HG03064 (cell line): Measurements from ENCODE around the gene TBC1D22A.

Experiments
- ATAC-seq: cut with Tn5 transposase; IDR thresholded peaks from one replicate; pipeline ENCODE4 v1.9.1; 2021; ENCODE audit warnings: low read depth; ENCODE audit not compliant: unreplicated experiment

Gene TBC1D22A

DNA sequence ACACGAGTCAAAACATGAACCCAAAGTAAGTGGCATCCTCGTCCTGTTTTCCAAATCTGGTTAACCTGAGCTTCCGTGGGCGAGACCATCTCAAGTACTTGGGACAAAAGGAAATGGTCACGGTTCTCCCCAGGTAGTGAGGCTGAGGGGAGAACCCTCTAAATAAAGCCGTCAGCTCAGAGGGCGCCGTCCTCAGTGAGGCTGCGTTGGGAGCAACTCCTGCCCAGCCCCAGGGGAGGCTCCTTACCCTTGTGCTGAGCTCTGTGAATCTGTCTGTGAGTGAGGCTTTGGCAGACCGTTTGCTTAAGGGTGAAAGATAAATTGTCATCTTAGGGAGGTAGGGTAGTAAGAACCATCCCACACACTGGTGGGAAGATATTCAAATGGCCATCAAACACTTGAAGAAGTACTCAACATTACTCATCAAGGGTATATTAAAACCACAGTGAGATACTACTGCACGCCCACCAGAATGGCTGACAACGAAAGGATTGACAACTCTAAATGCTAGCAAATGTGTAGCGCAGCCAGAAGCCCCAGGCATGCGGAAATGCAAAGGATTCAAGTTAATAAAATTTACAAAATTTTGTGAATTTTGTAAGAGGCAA, 321.0 kb downstream of the TBC1D22A start:
- ATAC-seq: no peak

DNA sequence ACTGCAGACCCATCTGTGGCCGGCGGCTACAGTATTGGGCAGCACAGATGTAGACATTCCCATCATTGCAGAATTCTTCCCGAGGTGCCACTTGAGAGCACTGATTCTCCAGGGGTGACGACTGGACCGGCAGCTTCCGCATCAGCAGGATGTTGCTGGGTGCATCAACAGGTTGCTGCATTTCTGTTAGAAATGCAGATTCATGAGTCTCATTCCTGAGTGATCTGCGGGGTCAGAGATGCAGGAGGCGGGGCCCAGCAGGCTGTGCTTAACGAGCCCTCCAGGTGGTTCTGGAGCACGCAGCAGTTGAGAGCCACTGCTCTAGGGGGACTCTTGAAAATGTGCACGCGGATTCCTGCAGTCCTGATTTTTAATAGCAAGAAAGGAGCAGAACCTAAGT, 321.8 kb downstream of the TBC1D22A start:
- ATAC-seq: no peak

DNA sequence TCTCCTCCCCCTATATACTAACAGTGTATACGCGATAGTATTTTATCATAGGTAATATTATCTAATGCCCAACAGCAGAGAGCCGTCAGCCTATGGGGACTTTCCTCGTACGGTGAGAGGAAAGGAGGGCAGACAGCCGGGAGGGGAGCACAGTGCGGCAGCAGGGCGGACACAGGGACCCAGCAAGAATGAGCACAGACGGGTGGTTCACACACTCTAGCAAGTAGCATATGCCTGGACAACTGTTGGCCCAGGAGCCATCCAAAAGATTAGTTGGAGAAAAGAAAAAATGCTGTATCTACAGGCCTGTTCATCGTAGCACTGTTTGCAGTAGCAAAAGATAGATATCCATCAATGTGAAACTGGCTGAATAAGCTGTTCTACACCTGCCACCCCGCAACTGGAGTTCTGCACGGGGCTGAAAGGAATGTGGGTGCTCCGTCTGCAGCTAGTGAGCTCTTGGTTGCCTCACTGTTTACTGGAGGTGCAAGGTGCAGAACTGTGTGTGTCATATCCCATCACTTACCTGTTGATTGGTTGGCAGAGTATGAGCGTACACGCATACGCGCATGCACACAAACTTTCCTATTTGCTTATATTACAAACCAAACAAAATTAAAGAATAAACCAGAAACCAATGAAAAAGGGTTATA, 324.3 kb downstream of the TBC1D22A start:
- ATAC-seq: no peak

DNA sequence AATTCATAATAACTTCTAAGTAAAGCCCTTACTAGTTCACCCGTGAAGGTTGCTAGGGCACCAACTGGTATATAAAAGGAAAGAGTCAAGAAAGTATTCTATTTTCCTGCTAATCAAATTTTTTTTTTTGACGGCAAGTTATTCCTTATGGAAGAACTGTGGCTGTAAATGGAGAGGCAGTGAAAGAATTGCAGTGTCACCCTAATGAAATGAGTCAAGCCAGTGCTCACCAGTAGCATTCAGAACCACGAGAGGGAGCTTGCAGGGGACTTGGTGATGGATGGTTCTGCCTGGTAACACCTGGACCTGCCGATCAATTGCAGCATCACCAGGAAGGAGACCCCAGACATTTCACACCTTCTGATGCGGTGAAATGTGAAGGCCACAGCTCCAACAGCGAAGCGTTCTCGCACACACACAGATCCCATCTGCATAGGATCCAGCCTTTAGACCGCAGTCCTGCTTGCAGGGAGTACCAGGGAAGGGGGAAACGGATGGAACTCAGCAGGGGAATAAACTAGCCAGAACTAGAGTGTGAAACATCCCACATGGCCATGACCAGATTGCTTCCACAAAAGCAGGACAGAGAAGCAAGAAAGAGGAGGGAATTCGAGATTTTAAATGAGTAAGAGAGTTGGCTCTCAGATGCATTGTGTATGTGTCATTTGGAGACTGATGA, 326.2 kb downstream of the TBC1D22A start:
- no peak for ATAC-seq

DNA sequence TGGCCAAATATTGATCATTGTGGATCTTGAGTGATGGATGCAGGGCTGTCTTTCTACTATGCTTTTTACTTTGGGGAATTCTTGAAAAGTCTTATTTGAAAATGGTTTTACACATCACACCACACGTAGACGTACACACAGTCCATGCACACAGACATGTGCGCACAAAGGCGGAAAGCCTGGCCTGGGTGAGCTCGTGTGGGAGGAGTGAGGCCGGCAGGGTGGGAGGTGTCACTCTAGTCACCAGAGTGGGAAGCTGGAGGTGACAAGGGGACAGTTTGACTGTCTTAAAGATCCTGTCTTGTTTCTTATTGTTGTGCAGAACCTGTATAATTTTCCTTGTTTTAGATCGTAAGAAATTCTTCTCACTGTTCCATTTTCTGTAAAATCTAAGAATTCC, 326.9 kb downstream of the TBC1D22A start:
- no peak for ATAC-seq

DNA sequence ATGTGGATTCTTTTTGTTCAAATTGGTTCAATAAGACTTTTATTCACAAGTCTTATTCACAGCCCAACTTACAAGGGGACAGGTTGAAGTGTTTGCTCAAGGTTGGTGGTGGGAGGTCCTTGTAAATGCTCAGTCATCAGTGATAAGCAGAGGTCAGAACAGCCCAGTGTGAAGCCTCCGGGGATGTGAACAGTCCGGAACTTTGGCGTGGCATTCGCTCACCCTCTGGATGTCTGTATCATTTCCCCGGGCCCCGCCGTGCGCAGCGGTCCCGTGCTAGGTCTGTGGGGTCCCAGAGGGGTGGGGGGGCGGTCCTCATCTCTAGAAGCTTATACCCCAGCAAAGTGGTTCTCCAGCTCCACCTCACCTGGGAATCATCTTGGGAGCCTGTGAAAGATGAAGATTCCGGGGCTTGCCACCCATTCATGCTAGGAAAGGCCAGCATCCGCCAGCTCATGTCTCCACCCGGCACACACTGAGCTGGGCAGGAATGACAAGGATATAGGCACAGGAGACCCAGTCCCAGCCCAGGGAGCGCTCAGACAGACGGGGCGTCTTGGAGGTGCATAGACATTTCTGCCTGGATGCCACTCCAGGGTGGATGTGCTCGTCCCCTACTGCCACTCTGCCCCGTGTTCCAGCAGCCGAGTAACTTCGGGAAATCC, 327.5 kb downstream of the TBC1D22A start:
- no peak for ATAC-seq

DNA sequence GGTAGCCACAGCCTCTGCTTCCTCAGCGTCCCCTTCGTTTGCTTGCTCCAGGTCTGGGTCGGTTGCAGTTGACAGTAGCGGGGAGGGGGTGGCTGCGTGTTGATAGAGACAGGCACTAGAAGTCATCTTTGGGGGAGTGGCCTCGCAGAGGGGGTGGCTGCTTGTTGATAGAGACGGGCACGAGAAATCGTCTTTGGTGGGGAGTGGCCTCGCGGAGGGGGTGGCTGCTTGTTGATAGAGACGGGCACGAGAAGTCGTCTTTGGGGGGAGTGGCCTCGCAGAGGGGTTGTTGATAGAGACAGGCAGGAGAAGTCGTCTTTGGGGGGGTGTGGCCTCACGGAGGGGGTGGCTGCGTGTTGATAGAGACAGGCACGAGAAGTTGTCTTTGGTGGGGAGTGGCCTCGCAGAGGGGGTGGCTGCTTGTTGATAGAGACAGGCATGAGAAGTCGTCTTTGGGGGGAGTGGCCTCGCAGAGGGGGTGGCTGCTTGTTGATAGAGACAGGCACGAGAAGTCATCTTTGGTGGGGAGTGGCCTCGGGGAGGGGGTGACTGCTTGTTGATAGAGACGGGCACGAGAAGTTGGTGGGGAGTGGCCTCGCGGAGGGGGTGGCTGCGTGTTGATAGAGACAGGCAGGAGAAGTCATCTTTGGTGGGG, 328.3 kb downstream of the TBC1D22A start:
- no peak for ATAC-seq

DNA sequence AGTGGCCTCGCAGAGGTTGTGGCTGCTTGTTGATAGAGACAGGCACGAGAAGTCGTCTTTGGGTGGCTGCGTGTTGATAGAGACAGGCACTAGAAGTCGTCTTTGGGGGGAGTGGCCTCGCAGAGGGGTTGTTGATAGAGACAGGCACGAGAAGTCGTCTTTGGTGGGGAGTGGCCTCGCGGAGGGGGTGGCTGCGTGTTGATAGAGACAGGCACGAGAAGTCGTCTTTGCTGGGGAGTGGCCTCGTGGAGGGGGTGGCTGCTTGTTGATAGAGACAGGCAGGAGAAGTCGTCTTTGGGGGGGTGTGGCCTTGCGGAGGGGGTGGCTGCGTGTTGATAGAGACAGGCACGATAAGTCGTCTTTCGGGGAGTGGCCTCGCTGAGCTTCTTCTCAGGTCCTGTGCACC, 328.8 kb downstream of the TBC1D22A start:
- no peak for ATAC-seq

DNA sequence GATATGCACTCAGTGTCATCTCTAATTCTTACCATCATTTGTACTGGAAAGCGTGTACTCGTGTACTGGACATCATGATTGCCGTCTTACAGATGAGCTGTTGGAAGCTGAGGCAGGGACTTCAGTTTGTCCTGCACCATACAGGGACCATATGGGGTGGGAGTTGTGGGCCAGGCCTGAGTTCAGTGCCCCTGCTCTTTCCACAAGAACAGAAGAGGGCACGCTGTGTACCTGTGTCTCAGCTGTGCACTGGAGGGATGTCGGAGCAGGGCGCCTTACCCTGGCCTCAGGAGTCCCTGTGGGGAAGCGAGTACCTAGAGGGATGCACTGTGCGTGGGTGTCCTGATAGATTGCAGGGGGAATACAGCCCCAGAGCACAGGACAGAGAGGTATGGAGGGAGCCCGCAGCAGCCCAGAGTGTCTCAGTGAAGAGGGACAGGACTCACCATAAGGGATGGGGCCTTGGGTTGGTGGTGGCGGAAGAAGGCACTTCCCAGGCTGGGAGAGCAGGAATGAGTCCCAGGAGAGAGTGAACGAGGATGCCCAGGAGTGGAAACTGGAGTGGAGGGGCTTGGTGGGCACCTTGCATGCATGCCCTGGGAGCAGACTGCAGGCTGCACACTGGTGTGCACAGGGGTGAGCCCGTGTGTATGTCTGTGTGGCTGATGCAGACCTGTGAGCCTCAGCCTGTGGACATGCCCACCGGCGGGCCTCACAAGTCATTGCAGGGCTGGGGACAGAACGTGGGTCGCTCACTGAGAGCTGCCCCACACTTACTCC, 329.7 kb downstream of the TBC1D22A start:
- no peak for ATAC-seq

DNA sequence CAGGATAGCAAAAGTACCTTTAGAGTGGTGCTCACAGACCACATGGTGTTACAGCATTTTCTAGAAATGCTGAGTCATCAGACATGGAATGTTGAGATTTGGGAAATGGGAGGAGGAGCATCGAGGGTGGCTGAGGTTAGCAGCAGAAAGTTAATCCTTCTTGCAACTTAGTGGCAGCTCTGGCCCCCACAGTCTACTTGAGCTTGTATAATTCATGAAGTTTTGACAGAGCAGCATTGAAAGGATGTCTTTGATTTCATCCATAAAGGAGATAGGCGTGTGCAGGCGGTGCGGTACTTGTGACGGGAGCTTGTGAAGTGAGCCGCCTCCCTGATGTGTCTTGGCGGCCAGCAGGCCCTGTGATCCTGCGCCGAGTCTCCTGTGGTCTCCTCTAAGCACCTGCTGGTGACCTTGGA, 330.5 kb downstream of the TBC1D22A start:
- ATAC-seq: no peak

DNA sequence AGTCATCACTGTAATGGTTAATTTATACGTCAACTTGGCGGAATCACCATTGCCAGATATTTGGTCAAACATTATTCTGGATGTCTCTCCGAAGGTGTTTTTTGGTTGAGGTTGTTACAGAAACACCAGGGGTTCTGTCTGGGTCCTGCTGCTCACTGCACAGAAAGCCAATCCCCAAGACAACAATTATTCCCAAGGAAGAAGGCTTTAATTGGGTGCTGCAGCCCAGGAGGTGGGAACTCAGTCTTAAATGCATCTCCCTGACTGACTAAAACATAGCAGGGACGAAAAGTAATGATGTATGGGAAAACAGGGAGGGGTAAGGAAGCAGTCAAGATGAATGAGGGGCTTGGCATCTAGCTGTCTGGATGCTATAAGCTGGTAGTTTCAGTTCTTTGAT, 331.3 kb downstream of the TBC1D22A start:
- ATAC-seq: no peak

DNA sequence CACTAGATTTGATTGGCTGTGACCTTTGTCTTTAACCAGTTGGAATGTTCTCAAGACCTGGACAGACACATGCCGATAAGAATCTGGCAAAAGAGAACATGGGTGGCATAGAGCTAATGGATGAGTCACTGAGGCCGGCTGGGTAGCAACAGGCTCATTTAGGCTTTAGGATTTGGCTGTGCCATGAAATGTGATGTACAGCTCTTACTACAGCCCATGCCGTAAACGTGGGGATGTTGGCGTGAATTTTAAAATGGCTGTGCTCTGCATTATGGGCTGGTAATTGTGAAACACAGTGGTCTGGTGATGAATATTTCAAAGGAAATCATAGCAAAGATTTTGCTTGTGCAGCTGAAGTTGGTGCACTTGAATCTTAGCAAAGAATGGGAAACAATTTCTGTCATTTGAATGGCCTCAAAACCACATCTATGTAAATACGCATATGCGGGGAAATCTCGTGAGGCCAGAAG, 332.4 kb downstream of the TBC1D22A start:
- no peak for ATAC-seq

DNA sequence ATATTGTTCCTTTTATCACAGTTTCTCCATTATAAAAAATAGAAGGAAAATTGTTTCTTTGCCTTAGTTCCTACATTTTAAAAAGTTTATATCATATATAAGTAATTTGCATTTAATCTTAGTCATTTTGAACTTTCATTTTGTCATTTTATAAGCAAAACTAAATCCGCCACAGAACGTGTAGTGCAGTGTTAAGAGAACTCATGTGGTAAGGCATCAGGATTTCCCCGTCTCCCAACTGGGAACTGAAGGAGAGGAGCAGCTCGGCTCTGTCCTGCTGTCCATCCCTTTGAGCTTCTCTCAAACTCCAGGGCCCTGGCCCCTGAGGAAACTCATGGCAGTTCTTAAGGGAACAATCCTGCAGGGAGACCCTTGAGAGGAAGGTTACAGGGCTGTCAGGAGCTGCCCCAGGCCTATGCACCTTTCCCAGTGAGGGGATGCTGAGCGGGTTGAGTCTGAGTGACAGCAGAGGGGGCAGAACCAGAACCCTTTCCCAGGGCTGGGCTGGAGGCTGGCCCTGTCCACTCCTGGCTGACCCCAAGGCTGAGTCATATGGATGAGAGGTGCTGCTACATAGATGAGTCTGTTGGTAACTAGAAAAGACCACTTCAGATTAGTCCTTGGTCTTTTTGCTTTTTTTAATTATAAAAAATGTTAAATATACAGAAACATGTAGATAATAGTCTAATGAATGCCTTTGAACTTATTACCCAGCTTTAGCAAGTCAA, 333.1 kb downstream of the TBC1D22A start:
- no peak for ATAC-seq

DNA sequence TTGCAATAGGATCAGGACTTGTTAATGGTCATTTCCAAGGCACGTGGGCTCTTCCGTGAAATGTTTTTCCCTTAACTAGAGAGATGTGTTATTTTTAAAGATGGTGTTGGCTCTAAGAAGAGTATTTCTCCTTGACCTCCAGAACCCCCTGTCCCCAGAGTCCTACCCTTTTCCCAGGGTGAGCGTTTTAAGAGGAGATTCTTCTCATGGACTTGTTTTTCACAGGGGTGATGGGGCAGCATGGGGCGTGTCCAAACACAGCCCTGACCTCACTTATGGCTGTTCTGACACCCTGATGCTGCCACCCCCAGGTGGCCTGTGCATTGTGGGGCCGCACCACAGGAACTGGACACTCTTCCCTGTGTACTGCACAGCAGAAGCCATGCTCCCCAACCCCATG, 335.7 kb downstream of the TBC1D22A start:
- no peak for ATAC-seq

DNA sequence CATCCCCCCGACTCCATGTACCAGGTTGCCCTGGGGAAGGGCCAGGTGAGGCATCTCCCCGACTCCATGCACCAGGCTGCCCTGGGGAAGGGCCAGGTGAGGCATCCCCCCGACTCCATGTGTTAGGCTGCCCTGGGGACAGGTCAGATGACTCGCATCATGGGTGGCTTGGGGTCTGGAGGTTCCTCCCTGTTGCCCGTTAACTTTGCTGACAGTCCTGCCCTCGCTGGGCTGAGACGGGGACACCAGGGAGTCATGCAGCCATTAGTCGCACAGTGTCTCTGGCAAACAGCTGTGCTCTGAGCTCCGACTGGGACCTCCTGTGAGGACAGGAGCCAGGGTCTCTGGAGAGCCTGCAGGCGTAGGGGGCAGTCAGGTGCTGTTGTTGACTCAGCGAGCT, 336.1 kb downstream of the TBC1D22A start:
- no peak for ATAC-seq

DNA sequence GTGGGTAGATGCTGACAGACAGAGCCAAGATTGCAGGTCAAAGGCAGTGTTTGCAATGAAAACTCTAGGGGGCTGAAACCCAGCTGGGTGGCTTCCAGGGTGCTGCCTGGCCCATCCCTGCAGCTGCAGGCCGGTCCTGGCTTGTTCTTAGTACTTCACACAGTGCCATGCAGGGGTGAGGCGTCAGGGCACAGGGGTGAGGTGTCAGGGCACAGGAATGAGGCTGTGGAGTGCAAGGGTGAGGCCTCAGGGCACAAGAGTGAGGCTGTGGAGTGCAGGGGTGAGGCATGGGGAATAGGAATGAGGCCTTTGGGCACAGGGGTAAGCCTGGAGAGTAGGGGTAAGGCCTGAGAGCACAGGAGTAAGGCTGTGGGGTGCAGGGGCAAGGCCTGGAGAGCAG, 337.6 kb downstream of the TBC1D22A start:
- ATAC-seq: no peak

DNA sequence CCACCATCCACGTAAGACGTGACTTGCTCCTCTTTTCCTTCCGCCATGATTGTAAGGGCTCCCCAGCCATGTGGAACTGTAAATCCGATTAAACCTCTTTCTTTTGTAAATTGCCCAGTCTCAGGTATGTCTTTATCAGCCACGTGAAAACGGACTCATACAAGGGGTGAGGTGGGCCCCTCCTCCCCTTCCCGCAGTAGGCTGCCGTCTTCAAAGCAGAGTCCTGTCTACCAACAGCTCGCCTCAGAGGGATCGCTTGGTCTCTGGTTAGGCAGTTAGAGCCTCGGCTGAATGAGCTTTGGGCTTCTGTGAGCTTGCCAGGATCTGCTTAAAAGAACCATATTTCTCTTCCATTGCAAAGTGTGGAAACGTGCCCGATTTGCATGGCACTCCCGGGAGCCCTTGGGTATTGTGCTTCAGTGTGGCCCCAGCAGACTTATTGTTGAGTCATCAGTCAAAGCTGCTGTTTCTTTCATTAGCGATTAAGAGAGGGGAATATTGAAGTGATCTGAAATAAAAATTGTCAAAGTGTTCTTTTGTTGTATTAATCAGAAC, 338.3 kb downstream of the TBC1D22A start:
- ATAC-seq: no peak

DNA sequence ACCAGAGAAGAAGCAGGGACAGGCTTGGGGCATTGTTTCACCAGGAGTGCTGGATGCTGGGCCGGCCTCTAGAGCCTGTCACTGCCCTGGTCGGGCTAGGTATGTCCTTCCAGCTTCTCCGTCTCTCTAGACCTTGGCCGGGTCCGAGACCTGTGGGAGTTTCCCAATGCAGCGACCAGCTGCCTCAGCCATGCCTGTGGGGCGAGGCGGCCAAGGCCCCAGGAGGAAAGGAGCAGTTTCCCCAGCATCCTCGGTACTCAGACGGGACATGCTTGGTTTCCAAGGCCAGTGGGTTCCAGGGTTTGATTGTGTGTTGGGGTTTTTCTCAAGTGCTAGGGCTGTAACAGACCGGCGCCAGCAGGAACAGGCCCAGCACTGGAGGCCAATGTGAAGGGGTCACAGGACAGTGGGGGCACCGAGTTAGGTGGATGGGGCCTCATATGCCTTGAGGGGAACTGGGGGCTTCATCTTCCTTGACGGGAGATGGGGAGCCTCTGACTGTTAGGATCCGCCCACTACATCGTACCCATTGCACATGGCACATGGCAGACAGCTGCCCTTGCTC, 339.0 kb downstream of the TBC1D22A start:
- ATAC-seq: no peak

DNA sequence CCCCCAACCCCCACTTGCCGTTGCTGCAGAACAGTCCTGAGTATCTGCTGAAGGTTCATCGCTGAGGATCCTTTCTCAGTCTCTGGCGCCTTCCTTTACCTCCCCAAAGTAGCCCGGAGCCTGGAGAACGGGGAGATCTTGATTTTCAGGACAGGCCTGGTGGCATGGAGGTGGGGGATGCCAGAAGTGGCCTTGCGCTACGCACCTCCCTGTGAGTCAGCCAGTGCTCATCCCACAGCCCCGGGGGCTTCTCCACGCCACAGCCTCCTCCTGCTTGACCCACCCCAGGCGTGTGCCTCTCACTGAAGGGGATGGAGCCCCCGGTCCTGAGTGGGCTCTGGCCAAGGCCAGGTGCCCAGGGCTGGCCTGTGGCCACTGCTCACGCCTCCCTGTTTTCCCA, 339.6 kb downstream of the TBC1D22A start:
- no peak for ATAC-seq
